ENCODE data around the gene SMG9. TPM values are rescaled to one million over a fixed set of nuclear protein-coding genes. Genes with fewer than 3 reads are reported as not detected.

SMG9 gene
- total and polyA plus RNA-seq, 2 experiments from 2014 or later, result 54.1 to 59.5 TPM

GRCh38 chr19:43798026-43798545 lies 43.3 kb upstream of the SMG9 start:
- Histone ChIP-seq H3K4me3 (peak overlapping the region; percentile 1), H3K27ac (no peak overlapping the region), H3K4me1 (ENCODE audit: low read depth) (no peaks in the 10 kb centered on the region), H3K27me3 (peaks cover 65% of the 10 kb centered on the region), H3K36me3 (no peaks in the 10 kb centered on the region), H3K9me3 (ENCODE audit: low read depth) (no peaks in the 10 kb centered on the region)
- no peak for TF ChIP-seq CTCF (IDR thresholded peaks at IDR 0.05; ENCODE audit: low read depth, low read length)
- no peak for DNase-seq (ENCODE audit: low read depth in 1 of 2, low spot score in 1 of 2)

GRCh38 chr19:43797556-43797955 lies 42.8 kb upstream of the SMG9 start:
- Histone ChIP-seq H3K27me3 (peaks cover 69% of the 10 kb centered on the region), H3K4me3 (no peak overlapping the region)
- TF ChIP-seq CTCF (IDR thresholded peaks at IDR 0.05; ENCODE audit: low read depth, low read length), result no peak

GRCh38 chr19:43797118-43797517 lies 42.4 kb upstream of the SMG9 start:
- no peak for TF ChIP-seq CTCF (IDR thresholded peaks at IDR 0.05; ENCODE audit: low read depth, low read length)
- H3K27ac ChIP-seq, result no peak overlapping the region
- no peaks in the 10 kb centered on the region for H3K9me3 ChIP-seq (ENCODE audit: low read depth)
- H3K4me1 ChIP-seq (ENCODE audit: low read depth), result no peaks in the 10 kb centered on the region
- H3K27me3 ChIP-seq, result peaks cover 72% of the 10 kb centered on the region
- DNase-seq (ENCODE audit: low read depth in 1 of 2, low spot score in 1 of 2), result no peak
- no peak overlapping the region for H3K4me3 ChIP-seq
- H3K36me3 ChIP-seq, result no peaks in the 10 kb centered on the region

More at GRCh38 chr19:43797556-43797955, 42.8 kb upstream of the SMG9 start:
- Histone ChIP-seq H3K27ac (no peak overlapping the region), H3K36me3 (no peaks in the 10 kb centered on the region), H3K9me3 (ENCODE audit: low read depth) (no peaks in the 10 kb centered on the region), H3K4me1 (ENCODE audit: low read depth) (no peaks in the 10 kb centered on the region)
- DNase-seq (ENCODE audit: low read depth in 1 of 2, low spot score in 1 of 2), result no peak

- H3K27me3 ChIP-seq, result peaks cover 21% of the 10 kb centered on the region
- H3K27ac ChIP-seq, result no peak overlapping the region
- no peaks in the 10 kb centered on the region for H3K4me1 ChIP-seq (ENCODE audit: low read depth)
- no peak for TF ChIP-seq CTCF (IDR thresholded peaks at IDR 0.05; ENCODE audit: low read depth, low read length)
- no peak overlapping the region for H3K4me3 ChIP-seq
- no peaks in the 10 kb centered on the region for H3K9me3 ChIP-seq (ENCODE audit: low read depth)
- DNase-seq (ENCODE audit: low read depth in 1 of 2, low spot score in 1 of 2), result no peak
- H3K36me3 ChIP-seq, result no peaks in the 10 kb centered on the region
Observed at GRCh38 chr19:43790587-43790986, 35.8 kb upstream of the SMG9 start.

- DNase-seq (ENCODE audit: low read depth in 1 of 2, low spot score in 1 of 2), result peak; percentile 66 to 73
- Histone ChIP-seq H3K9me3 (ENCODE audit: low read depth) (no peaks in the 10 kb centered on the region), H3K36me3 (no peaks in the 10 kb centered on the region), H3K27ac (no peak overlapping the region), H3K4me3 (no peak overlapping the region), H3K4me1 (ENCODE audit: low read depth) (no peaks in the 10 kb centered on the region), H3K27me3 (peaks cover 12% of the 10 kb centered on the region)
- TF ChIP-seq CTCF (IDR thresholded peaks at IDR 0.05; ENCODE audit: low read depth, low read length), result no peak
Observed at GRCh38 chr19:43789029-43789428, 34.3 kb upstream of the SMG9 start.
